Vagina (tissue), 2 donors: ENCODE data around the gene CCDC134. TPM values are rescaled to one million over a fixed set of nuclear protein-coding genes. Genes with fewer than 3 reads are reported as not detected.

Source experiments
- DNase-seq, 2 donors: peaks; one replicate each; pipeline ENCODE4 v3.0.0-alpha.2; 2017; ENCODE audit errors: extremely low spot score in 2 of 2
- H3K27ac ChIP-seq: fragments of 200-600 bp; sonication (generic); one replicate; pipeline ENCODE4 v1.5.1; 2019
- H3K27me3 ChIP-seq: fragments of 200-600 bp; sonication (generic); one replicate; pipeline ENCODE4 v1.5.1; 2019
- H3K36me3 ChIP-seq, 2 donors: fragments of 200-600 bp; sonication (generic); one replicate each; pipeline ENCODE4 v1.5.1; 2017 to 2019
- H3K4me1 ChIP-seq: fragments of 200-600 bp; sonication (generic); one replicate; pipeline ENCODE4 v1.5.1; 2019
- H3K4me3 ChIP-seq, 2 donors: fragments of 200-600 bp; sonication (generic); 1 replicate in 1 of 2; 2 replicates in 1 of 2; pipeline ENCODE4 v1.5.1; 2016 to 2019
- H3K9me3 ChIP-seq: fragments of 200-600 bp; sonication (generic); one replicate; pipeline ENCODE4 v1.5.1; 2019
- POLR2A ChIP-seq, 2 donors: fragments of 450-650 bp; IDR thresholded peaks; one replicate each; pipeline ENCODE4 v1.6.1; 2017; ENCODE audit warnings: antibody characterized with exemption in 2 of 2, mild to moderate bottlenecking in 2 of 2, moderate library complexity in 2 of 2
- POLR2AphosphoS5 ChIP-seq, 2 donors: sonication (generic); formaldehyde crosslinking; IDR thresholded peaks; one replicate each; pipeline ENCODE4 v1.9.0; 2017; ENCODE audit warnings: antibody characterized with exemption in 2 of 2, mild to moderate bottlenecking in 2 of 2, low read depth in 1 of 2; ENCODE audit not compliant: insufficient read depth in 1 of 2
- intact Hi-C: fragments of 100-400 bp; cut with DNase I; formaldehyde crosslinking; loops from one replicate; pipeline ENCODE4 v1.15.1; 2023
- total RNA-seq: library from RNA; depleted of rRNA; stranded (reverse); fragments of >200 nt; gene quantifications from one replicate; pipeline ENCODE4 v1.2.3, GENCODE V29; 2016
- TF ChIP-seq, protein P1 (sequence below), 3 experiments: fragments of 450-650 bp in 2 of 3; fragments of 200-600 bp in 1 of 3; sonication (generic) in 1 of 3; IDR thresholded peaks; one replicate each; pipeline ENCODE4 v1.5.1; 2017 to 2019; ENCODE audit warnings: antibody characterized with exemption in 3 of 3, mild to moderate bottlenecking in 2 of 3, moderate library complexity in 2 of 3

CCDC134 gene
- total RNA-seq, 1 donor from 2014 or later: 8.8 TPM

DNA sequence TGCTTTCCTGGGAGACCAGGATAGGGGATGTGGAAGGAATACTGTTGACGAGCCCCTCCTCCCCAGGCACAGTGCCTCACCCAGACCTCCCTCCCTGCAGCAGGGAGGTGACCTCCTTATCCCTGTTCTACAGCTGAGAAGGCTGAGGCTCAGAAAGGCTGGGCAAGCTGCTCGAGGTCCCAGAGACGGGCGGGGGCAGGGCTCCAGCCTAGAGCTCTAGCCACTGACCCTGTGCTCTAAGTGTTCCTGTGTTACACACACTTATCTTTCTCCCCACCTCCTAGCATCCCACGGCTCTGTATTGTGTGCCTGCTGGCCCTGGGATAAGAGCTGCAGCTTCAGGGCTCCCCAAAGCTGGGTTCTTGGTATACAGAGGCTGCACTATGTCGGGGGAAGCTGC is 7.9 kb downstream of the CCDC134 start:
- H3K27me3 ChIP-seq: no peaks in the 10 kb centered on the region

DNA sequence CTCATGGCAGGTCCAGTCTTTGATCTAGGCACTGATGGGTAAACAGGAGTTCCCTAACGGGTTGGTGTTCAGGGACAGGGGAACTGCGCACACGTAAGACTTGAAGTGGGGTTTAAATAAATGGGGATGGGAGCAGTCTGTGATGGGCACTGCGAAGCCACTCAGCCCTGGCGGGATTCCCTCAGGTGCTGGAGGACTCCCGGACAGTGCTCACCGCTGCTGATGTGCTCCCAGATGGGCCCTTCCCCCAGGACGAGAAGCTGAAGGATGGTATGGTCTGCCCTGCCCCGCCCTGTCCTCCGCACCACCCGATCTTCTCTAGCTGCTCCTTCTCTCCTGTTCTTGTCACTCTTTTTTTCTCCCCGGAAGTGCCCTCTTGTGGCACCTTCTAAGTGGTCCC is 9.5 kb downstream of the CCDC134 start:
- Histone ChIP-seq H3K4me3 (no peak overlapping the region), H3K36me3 (peaks cover 0 to 3% of the 10 kb centered on the region in 2 donors), H3K27me3 (no peaks in the 10 kb centered on the region), H3K9me3 (no peaks in the 10 kb centered on the region), H3K4me1 (no peaks in the 10 kb centered on the region), H3K27ac (no peak overlapping the region)
- intact Hi-C loops: no loop called here
- TF ChIP-seq POLR2A (IDR thresholded peaks at IDR 0.05): no peak
- no peak for TF ChIP-seq POLR2AphosphoS5 (IDR thresholded peaks at IDR 0.05; ENCODE audit: insufficient read depth in 1 of 2, low read depth in 1 of 2)
- TF ChIP-seq, protein P1, sequence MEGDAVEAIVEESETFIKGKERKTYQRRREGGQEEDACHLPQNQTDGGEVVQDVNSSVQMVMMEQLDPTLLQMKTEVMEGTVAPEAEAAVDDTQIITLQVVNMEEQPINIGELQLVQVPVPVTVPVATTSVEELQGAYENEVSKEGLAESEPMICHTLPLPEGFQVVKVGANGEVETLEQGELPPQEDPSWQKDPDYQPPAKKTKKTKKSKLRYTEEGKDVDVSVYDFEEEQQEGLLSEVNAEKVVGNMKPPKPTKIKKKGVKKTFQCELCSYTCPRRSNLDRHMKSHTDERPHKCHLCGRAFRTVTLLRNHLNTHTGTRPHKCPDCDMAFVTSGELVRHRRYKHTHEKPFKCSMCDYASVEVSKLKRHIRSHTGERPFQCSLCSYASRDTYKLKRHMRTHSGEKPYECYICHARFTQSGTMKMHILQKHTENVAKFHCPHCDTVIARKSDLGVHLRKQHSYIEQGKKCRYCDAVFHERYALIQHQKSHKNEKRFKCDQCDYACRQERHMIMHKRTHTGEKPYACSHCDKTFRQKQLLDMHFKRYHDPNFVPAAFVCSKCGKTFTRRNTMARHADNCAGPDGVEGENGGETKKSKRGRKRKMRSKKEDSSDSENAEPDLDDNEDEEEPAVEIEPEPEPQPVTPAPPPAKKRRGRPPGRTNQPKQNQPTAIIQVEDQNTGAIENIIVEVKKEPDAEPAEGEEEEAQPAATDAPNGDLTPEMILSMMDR (IDR thresholded peaks at IDR 0.05): no peak
- DNase-seq: no peak

More for the DNA sequence above, 7.9 kb downstream of the CCDC134 start:
- no peak for DNase-seq
- H3K27ac ChIP-seq: no peak overlapping the region
- H3K4me1 ChIP-seq: no peaks in the 10 kb centered on the region
- no peak overlapping the region for H3K4me3 ChIP-seq
- intact Hi-C loops: no loop called here
- no peaks in the 10 kb centered on the region for H3K9me3 ChIP-seq
- H3K36me3 ChIP-seq: no peaks in the 10 kb centered on the region
- TF ChIP-seq POLR2AphosphoS5 (IDR thresholded peaks at IDR 0.05; ENCODE audit: insufficient read depth in 1 of 2, low read depth in 1 of 2) (no peak), POLR2A (IDR thresholded peaks at IDR 0.05) (no peak)
- TF ChIP-seq, protein P1 (IDR thresholded peaks at IDR 0.05): no peak

GRCh38 chr22:41812805-41813545 is 12.5 kb downstream of the CCDC134 start:
- no peaks in the 10 kb centered on the region for H3K4me1 ChIP-seq
- no peak for DNase-seq
- peaks cover 0 to 3% of the 10 kb centered on the region in 2 donors for H3K36me3 ChIP-seq
- TF ChIP-seq POLR2AphosphoS5 (IDR thresholded peaks at IDR 0.05; ENCODE audit: insufficient read depth in 1 of 2, low read depth in 1 of 2): no peak
- no peak for TF ChIP-seq POLR2A (IDR thresholded peaks at IDR 0.05)
- H3K27ac ChIP-seq: no peak overlapping the region
- H3K27me3 ChIP-seq: no peaks in the 10 kb centered on the region
- no peaks in the 10 kb centered on the region for H3K9me3 ChIP-seq
- no peak overlapping the region for H3K4me3 ChIP-seq
- intact Hi-C loops: no loop called here

- DNase-seq: no peak
- peaks cover 0 to 3% of the 10 kb centered on the region in 2 donors for H3K36me3 ChIP-seq
- no peaks in the 10 kb centered on the region for H3K9me3 ChIP-seq
- H3K4me1 ChIP-seq: no peaks in the 10 kb centered on the region
- intact Hi-C loops: no loop called here
- no peak overlapping the region for H3K27ac ChIP-seq
- no peak for TF ChIP-seq POLR2AphosphoS5 (IDR thresholded peaks at IDR 0.05; ENCODE audit: insufficient read depth in 1 of 2, low read depth in 1 of 2)
- H3K4me3 ChIP-seq: no peak overlapping the region
- H3K27me3 ChIP-seq: no peaks in the 10 kb centered on the region
Measured at GRCh38 chr22:41813726-41814410, 13.4 kb downstream of the CCDC134 start.

DNA sequence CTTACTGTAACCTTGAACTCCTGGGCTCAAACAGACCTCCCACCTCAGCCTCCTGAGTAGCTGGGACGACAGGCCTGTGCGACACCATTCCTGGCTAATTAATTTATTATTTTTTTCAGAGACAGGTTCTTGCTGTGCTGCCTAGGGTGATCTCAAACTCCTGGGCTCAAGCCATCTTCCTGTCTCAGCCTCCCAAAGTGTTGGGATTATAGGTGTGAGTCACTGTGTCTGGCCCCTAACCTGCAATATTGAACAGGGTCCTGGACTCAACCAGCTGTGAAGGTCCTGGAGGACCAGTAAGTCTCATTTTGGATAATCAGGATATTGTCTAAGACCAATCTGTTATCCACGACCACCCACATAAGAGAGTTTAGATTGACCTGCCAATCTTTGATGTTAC is 15.2 kb downstream of the CCDC134 start:
- TF ChIP-seq POLR2AphosphoS5 (IDR thresholded peaks at IDR 0.05; ENCODE audit: insufficient read depth in 1 of 2, low read depth in 1 of 2): no peak
- Histone ChIP-seq H3K27ac (no peak overlapping the region), H3K27me3 (no peaks in the 10 kb centered on the region), H3K36me3 (peaks cover 0 to 3% of the 10 kb centered on the region in 2 donors), H3K9me3 (no peaks in the 10 kb centered on the region), H3K4me1 (no peaks in the 10 kb centered on the region), H3K4me3 (no peak overlapping the region)
- intact Hi-C loops: no loop called here
- DNase-seq: no peak

DNA sequence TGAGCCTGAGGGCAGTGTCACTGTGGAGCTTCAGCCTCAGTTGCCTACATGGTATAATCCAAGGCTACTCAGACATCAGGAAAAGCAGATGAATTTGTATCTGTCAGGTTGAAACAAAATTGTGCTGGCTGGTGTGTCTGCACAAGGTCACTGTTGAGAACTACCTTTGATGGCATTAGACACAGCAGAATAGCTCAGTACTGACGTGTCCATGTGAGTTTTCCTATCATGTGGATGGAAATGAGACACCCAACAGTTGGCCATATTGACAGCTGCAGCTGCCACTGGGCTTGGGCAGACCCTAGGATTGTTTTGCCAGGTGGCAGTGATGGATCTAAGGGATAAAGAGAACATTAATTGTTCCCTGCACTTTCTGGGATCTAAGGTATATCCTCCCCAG is 15.8 kb downstream of the CCDC134 start:
- no peaks in the 10 kb centered on the region for H3K27me3 ChIP-seq
- H3K4me1 ChIP-seq: no peaks in the 10 kb centered on the region
- no peak overlapping the region for H3K4me3 ChIP-seq
- H3K27ac ChIP-seq: no peak overlapping the region
- intact Hi-C loops: no loop called here
- peaks cover 0 to 3% of the 10 kb centered on the region in 2 donors for H3K36me3 ChIP-seq
- H3K9me3 ChIP-seq: no peaks in the 10 kb centered on the region
- TF ChIP-seq POLR2AphosphoS5 (IDR thresholded peaks at IDR 0.05; ENCODE audit: insufficient read depth in 1 of 2, low read depth in 1 of 2) (no peak), POLR2A (IDR thresholded peaks at IDR 0.05) (no peak)
- TF ChIP-seq, protein P1 (IDR thresholded peaks at IDR 0.05): no peak
- DNase-seq: no peak
